ENCODE data around the gene TEX36.

DNA sequence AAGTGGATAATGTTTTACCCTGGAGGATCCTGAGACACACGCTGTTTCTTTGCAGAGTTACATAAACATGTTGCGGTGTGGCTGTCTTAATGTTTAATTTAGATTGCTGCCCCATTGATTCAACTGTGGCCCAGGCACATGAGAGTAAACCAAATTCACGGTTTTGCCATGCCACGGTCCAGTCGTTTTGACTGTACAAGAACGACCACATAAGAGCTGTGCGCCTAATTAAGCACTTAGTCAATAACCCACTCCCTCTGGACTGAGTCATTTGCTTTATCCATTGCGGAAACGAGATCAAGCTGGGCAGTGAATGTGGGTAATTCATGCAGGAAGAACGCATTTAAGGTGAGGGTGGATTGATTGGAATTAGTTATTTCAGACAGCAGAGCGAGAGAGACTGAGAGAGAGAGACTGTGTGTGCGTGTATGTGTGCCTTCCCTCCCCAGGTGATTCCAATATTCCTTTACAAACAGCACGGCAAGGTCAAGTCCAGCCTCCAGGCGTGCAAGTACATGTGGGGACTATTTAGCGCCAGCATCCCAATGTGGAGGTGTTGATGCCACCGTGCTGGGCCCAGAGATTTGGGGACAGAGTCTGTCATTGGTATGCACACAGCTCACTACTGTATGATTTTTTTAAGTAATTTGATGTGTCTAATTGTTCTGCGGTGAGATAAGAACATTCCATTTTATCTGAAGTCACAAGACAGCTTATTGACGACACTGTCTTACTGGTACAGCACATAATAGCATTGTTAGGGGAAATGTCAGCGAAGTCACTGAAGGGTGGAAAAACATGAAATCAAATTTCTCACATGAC is 8.4 kb upstream of the TEX36 start:
- TF ChIP-seq EZH2 (IDR thresholded peaks at IDR 0.05) (no peak), CTCF (IDR thresholded peaks at IDR 0.05 in 2 of 3, conservative IDR thresholded peaks at IDR 0.05 in 1 of 3; ENCODE audit: borderline replicate concordance in 1 of 3, insufficient read depth in 1 of 3, low read depth in 2 of 3, low read length in 2 of 3) (no peak), POLR2A (IDR thresholded peaks at IDR 0.05; ENCODE audit: borderline replicate concordance, extremely low read depth, insufficient read depth, insufficient read length) (no peak), JUND (IDR thresholded peaks at IDR 0.05) (no peak), REST (IDR thresholded peaks at IDR 0.05; ENCODE audit: low read depth) (no peak)
- TF ChIP-seq, protein P1, sequence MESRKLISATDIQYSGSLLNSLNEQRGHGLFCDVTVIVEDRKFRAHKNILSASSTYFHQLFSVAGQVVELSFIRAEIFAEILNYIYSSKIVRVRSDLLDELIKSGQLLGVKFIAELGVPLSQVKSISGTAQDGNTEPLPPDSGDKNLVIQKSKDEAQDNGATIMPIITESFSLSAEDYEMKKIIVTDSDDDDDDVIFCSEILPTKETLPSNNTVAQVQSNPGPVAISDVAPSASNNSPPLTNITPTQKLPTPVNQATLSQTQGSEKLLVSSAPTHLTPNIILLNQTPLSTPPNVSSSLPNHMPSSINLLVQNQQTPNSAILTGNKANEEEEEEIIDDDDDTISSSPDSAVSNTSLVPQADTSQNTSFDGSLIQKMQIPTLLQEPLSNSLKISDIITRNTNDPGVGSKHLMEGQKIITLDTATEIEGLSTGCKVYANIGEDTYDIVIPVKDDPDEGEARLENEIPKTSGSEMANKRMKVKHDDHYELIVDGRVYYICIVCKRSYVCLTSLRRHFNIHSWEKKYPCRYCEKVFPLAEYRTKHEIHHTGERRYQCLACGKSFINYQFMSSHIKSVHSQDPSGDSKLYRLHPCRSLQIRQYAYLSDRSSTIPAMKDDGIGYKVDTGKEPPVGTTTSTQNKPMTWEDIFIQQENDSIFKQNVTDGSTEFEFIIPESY (IDR thresholded peaks at IDR 0.05; ENCODE audit: extremely low read depth, insufficient replicate concordance, low read length): no peak

Data from HCT116 (cell line).